NCI-H2107 (cell line): ENCODE measurements around the gene NDST1.

ENCODE experiments used
- DNase-seq: peaks from one replicate; lab custom pipeline; 2025; lab: John Stamatoyannopoulos, UW

Gene NDST1

GRCh38 chr5:150489360-150490295 lies 18.3 kb upstream of the NDST1 start:
- DNase-seq: no peak

- DNase-seq: no peak
These were observed 17.6 kb upstream of the NDST1 start for GRCh38 chr5:150490296-150490669.

GRCh38 chr5:150490754-150491153 lies 17.2 kb upstream of the NDST1 start:
- DNase-seq: no peak

DNA sequence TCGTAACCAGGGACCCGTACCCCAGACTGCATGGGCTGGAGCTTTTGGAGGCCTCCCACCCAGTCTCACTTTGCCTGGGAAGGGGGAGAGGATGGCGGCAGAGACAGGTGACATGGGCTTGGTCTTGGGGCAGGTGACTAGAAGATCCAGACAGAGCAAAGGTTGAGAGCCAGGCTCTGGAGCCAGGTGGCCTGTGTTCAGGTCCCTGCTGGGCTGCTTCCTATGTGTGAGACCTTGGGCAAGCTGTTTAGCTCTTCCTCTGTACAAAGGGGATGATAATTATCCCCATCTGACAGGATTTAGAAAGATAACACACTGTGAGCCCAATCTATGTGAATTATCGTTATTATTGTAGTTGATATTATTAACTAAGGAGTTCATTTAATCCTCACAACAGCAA lies 16.1 kb upstream of the NDST1 start:
- DNase-seq: no peak

GRCh38 chr5:150492621-150493020 lies 15.3 kb upstream of the NDST1 start:
- no peak for DNase-seq

GRCh38 chr5:150496098-150496497 lies 11.8 kb upstream of the NDST1 start:
- no peak for DNase-seq

DNA sequence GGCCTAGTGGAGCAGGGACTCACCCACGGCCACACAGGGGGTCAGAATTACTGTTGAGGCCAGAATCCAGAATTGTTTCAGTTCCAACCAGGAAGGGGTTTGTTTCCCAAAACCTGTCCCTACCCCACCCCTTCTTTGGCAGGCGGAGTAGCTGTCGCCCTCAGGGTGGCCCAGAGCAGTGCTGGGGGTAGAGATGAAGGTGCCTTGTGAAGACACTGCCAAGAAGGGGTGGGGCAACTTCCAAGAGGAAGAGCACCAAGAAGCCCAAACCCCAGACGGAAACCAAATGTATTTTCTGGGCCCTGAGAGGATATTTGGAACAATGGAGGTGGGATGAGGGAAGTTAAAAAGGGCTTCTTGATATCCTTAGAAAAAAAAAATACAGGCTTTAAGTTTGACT lies 11.4 kb upstream of the NDST1 start:
- DNase-seq: no peak

GRCh38 chr5:150497274-150497988 lies 10.5 kb upstream of the NDST1 start:
- DNase-seq: peak; percentile 27

GRCh38 chr5:150497989-150498317 lies 10.0 kb upstream of the NDST1 start:
- no peak for DNase-seq

DNA sequence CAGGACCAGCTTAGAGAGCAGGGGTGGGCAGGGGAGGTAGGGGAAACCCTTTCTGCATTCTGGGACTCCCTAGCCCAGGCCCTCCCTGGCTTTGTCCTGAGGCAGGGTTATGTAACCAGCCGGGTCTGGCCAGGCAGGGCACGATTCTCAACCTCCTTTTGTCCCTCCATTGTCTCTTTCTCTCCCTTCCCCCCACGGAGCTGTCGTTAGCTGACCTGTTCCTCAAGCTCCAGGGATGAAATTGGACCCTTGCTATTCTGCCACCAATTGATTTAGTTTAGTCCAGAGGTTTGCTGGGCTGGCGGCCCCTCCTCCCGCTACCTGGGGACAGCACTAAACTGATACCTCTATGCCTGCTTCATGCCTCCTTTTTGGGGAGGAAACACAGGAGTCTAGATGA lies 9.4 kb upstream of the NDST1 start:
- DNase-seq: no peak

GRCh38 chr5:150498971-150499370 lies 9.0 kb upstream of the NDST1 start:
- DNase-seq: no peak

- DNase-seq: no peak
These were observed 8.4 kb upstream of the NDST1 start for GRCh38 chr5:150499437-150499956.

DNA sequence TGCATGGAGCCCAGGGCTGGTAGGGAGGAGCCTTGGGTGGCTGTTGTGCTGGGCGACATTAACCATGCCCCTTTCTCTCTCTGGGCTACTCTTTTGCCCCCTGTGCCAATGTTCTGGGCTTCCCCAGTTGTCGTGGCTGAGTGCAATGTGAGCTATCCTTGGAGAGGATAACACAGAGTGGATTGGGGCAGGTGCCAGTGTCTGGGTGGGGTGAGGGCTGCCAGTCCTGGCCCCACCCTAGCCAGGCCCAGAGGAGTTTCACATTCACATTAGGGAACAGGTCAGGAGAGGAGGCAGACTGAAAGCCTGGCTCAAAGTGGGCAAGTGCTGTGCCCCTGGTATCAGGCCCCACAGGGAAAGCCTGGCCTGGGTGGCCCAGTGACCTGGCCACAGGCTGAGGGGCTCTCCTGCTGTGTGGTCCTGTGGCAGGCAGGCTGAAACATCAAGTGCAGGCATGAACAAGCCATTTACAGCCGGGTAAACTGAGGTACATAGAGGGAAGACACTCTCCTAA lies 7.5 kb upstream of the NDST1 start:
- no peak for DNase-seq

DNA sequence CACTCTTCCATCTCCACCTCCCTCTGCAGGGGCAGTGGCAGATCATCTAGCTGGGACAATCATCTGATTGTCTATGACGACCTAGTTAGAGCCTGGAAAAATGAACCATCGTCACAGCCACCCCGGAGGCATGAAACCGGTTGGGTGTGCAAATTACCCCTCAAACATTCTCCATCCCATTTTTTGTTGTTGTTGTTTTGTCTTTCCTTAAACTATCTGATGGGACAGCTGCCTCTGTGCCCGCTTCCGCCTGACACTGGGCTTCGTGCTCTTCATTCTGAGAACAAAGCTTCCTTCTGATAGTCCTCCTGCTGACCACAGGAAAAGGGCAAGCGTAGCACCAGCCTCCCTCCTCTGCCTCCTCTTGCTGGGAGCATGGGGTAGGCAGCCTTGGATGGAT lies 7.0 kb upstream of the NDST1 start:
- DNase-seq: no peak

DNA sequence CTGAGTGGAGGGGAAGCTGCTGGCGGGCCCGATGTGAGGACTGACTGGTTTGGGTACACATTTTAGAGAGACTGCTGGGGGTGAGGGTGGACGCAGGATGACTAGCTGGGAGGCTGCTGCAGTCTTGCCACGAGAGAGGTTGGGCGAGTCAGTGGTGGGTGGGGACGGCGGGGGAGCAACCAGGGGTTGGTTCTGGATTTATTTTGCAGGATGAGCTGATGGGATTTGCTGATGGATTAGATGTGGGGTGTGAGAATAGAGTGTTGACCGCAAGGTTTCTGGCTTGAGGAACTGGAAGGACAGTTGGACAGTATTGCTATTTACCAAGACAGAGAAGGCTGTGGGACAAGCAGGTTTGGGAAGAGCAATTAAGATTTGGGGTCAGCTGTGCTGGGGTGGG lies 5.8 kb upstream of the NDST1 start:
- no peak for DNase-seq

- no peak for DNase-seq
These were observed 5.1 kb upstream of the NDST1 start for GRCh38 chr5:150502847-150503246.

DNA sequence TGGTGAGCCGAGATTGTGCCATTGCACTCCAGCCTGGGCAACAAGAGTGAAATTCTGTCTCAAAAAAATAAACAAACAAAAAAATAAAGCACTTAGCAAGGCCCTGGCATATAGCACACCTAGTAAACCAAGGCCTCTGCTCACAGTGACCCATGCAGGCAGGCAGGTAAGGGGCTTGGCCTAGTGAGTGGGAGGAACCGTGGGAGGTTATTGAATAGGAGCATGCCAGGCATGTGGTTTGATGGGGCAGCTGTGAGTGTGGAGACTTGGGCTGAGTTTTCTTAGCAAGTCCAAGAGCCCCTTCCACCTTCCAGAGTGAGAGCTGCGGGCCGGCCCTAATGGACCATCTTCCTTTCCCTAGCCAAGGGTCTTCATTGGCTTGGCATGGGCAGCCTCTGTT lies 4.5 kb upstream of the NDST1 start:
- DNase-seq: no peak

DNA sequence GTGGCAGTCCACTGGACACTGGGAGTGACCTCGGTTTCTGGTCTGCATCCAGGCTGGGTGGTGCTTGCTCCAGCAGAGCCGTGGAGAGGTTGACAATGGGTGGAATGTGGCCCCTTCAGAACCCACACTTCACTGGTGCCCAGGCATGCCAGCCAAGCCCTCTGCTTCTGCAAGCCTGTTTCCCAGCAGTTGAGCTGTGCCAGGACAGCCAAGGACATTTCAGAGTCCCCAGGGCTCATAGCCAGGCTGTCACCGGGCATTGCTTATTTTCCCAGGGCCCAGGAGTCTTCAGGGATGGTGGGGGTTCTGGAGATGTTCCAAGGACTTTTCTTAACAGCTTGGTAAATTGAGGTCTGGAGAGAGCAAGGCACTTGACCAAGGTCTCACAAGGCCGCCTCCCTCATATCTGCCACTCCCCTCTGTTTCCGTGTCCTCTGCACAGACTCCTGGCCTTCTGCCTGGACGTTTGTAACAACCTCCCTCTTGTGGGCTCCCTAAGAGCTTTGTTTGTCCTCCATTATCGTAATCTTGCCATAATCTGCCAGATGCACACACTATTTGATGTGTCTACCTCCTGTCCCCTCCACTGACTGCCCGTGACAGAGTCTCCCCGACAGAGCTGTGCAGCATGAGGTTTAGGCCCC lies 3.8 kb upstream of the NDST1 start:
- DNase-seq: no peak

DNA sequence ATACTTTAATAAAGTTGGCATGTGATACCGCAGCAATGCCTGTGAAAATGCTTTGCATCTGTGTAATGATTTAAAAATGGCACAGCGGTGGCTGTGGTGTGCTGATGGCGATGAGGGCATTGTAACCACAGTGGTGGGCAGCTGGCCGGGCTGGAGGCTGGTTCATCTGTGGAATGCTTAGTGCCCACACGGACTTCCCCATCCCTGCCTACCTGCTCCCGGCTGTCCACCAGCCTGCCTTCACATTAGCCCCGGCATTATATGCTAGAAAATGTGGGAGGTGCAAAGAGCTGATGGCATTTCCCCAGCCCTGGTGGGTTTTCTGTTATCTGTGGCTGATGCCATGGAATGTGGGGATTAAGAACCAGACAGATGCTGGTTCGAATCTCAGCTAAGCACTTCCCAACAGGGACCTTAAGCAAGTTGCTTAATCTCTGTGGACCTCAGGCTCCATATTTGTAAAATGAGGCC lies 2.9 kb upstream of the NDST1 start:
- no peak for DNase-seq

DNA sequence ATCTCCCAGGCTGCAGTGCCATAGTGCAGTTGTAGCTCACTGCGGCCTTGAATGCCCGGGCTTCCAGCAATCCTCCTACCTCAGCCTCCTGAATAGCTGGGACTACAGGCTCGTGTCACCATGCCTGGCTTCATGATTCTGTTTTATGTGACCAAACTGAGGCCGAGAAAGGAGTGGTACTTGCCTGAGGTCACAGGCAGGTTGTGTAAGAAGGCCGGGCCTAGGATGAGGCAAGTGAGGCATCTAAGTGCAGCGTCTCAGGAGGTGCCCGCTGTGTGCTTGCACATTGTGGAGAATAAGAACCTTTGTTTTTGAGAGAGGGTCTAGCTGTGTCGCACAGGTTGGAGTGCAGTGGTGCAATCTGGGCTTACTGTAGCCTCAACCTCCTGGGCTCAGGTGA lies 2.1 kb upstream of the NDST1 start:
- DNase-seq: no peak

DNA sequence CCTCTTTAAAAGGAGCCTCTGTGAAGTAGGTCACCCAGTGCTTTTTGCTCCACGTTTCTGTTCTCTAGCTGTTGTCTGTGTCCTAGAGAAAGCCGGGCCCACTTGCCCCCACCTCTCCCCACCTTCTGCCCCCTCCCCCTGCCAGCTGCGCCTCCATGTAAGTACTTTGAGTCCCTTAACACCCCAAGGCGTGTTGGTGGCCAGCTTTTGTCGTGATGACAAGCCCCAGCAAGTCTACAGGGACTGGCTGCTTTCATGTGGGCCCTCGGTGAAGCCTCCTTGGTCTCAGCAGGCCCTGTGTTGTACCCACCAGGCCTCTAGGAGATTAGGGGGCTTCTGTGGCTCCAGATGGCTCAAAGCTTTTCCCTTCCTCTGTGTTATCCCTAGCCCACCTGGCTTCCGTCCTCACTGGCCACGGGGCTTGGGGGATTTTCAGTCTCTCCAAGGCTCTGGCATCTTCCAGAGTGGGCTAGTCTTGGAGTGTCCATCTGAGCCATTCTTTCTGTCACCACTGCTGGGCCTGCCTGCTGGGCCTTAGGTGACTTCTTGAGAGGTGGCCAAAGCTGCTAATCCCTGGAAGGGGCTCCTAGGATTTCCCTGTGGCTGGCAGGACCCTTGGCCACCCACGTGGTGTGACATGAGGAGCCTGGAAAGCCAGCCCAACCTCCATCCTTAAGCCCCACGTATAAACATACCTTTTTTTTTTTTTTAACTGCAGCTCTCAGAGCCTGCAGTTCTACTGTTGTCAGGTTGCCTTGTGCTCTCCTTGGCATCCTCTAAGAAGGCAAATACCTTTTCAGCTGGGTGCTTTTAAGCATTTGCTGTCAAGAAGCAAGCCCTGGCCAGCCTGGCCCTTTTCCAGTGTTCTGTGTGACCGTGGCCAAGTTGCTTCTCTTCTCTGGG lies 1.1 kb upstream of the NDST1 start:
- no peak for DNase-seq

GRCh38 chr5:150508277-150508640 lies 328 bp downstream of the NDST1 start:
- DNase-seq: no peak
